ENCODE results near the gene VANGL2.

The VANGL2 gene

GRCh38 chr1:160400223-160400645 lies at the start of gene VANGL2:
Gene VANGL2 (plus strand): TSS chr1:160400564. CDS start chr1:160415838, 15,274 bp downstream.
- no peak for DNase-seq (ENCODE audit: low read depth in 1 of 2, low spot score in 1 of 2)

- DNase-seq (ENCODE audit: low read depth in 1 of 2, low spot score in 1 of 2), result no peak
Measured at GRCh38 chr1:160351629-160352028, 48.7 kb upstream of the VANGL2 start.

- DNase-seq (ENCODE audit: low read depth in 1 of 2, low spot score in 1 of 2), result no peak
Measured at GRCh38 chr1:160352555-160352954, 47.8 kb upstream of the VANGL2 start.

- no peak for DNase-seq (ENCODE audit: low read depth in 1 of 2, low spot score in 1 of 2)
Measured at GRCh38 chr1:160353223-160353622, 47.1 kb upstream of the VANGL2 start.

GRCh38 chr1:160354388-160354985 lies 45.9 kb upstream of the VANGL2 start:
- peak in 1 of 2 donors; percentile 7 for DNase-seq (ENCODE audit: low read depth in 1 of 2, low spot score in 1 of 2)

- DNase-seq (ENCODE audit: low read depth in 1 of 2, low spot score in 1 of 2), result no peak
Measured at GRCh38 chr1:160357286-160358002, 42.9 kb upstream of the VANGL2 start.

GRCh38 chr1:160358073-160358472 lies 42.3 kb upstream of the VANGL2 start:
- no peak for DNase-seq (ENCODE audit: low read depth in 1 of 2, low spot score in 1 of 2)

- no peak for DNase-seq (ENCODE audit: low read depth in 1 of 2, low spot score in 1 of 2)
Measured at GRCh38 chr1:160359559-160360226, 40.7 kb upstream of the VANGL2 start.

GRCh38 chr1:160360227-160360695 lies 40.1 kb upstream of the VANGL2 start:
- DNase-seq (ENCODE audit: low read depth in 1 of 2, low spot score in 1 of 2), result no peak

- no peak for DNase-seq (ENCODE audit: low read depth in 1 of 2, low spot score in 1 of 2)
Measured at GRCh38 chr1:160361199-160361598, 39.2 kb upstream of the VANGL2 start.

- no peak for DNase-seq (ENCODE audit: low read depth in 1 of 2, low spot score in 1 of 2)
Measured at GRCh38 chr1:160361814-160362167, 38.6 kb upstream of the VANGL2 start.

- no peak for DNase-seq (ENCODE audit: low read depth in 1 of 2, low spot score in 1 of 2)
Measured at GRCh38 chr1:160362168-160362957, 38.0 kb upstream of the VANGL2 start.

GRCh38 chr1:160363010-160363409 lies 37.4 kb upstream of the VANGL2 start:
- no peak for DNase-seq (ENCODE audit: low read depth in 1 of 2, low spot score in 1 of 2)

GRCh38 chr1:160363951-160364735 lies 36.2 kb upstream of the VANGL2 start:
- DNase-seq (ENCODE audit: low read depth in 1 of 2, low spot score in 1 of 2), result no peak

- no peak for DNase-seq (ENCODE audit: low read depth in 1 of 2, low spot score in 1 of 2)
Measured at GRCh38 chr1:160365325-160365724, 35.0 kb upstream of the VANGL2 start.

GRCh38 chr1:160366731-160367515 lies 33.4 kb upstream of the VANGL2 start, which contains the start of gene NHLH1:
Gene NHLH1 (plus strand): TSS chr1:160367071. CDS start chr1:160370732, 3,661 bp downstream.
- DNase-seq (ENCODE audit: low read depth in 1 of 2, low spot score in 1 of 2), result no peak

GRCh38 chr1:160367516-160367900 lies 32.9 kb upstream of the VANGL2 start:
- no peak for DNase-seq (ENCODE audit: low read depth in 1 of 2, low spot score in 1 of 2)

GRCh38 chr1:160367934-160368923 lies 32.1 kb upstream of the VANGL2 start:
- no peak for DNase-seq (ENCODE audit: low read depth in 1 of 2, low spot score in 1 of 2)

- DNase-seq (ENCODE audit: low read depth in 1 of 2, low spot score in 1 of 2), result no peak
Measured at GRCh38 chr1:160369087-160369486, 31.3 kb upstream of the VANGL2 start.

Data from activated CD4-positive, alpha-beta T cell treated with anti-CD3 and anti-CD28 coated beads, Interleukin-2, amount 50 U/mL, for 24 hours (primary cell).